HG02840 (cell line): ENCODE data around the gene MST1.

Experiments used
- ATAC-seq: cut with Tn5 transposase; IDR thresholded peaks from one replicate; pipeline ENCODE4 v1.9.1; 2021; ENCODE audit warnings: mild to moderate bottlenecking, moderate library complexity, moderate number of reproducible peaks; ENCODE audit not compliant: unreplicated experiment, low FRiP score

The MST1 gene

GRCh38 chr3:49718858-49719213 is 29.6 kb upstream of the MST1 start:
- no peak for ATAC-seq

GRCh38 chr3:49717959-49718857 is 28.9 kb upstream of the MST1 start:
- ATAC-seq: no peak

DNA sequence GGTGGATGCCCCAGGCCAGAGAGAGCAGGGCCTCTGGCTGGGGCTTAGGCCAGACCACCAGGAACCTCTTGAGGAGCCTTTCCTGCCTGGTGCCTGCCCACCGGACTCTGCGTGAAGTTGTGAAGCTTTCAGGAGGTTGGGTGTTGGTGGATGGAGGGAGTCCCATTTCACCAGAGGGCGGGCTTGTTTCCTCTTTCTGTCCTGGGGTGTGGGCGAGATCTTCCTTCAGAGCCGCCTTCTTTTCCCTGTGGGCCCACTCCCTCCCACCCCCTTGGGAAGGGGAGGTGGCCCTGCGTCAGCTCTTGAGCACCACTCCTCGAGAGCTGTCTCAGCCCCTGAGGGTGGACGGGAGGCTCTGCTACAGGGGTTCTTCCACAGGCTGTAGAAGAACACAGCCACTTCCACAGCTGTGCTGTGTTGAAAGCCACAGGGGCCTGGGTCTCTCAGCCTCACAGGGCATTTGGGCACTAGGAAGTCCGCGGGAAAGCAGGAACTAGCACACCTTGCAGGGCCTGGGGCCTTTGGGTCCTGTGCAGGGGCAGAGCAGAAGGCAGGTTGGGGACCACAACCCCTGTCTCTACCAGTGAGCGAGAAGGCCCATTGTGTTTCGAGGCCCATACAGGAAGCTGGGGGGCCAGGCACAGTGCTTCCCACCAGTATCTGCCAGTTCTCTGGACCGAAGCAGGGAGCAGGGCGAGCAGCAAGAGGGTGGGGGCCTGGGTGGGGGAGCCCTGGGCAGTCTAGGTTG is 28.1 kb upstream of the MST1 start:
- ATAC-seq: no peak

DNA sequence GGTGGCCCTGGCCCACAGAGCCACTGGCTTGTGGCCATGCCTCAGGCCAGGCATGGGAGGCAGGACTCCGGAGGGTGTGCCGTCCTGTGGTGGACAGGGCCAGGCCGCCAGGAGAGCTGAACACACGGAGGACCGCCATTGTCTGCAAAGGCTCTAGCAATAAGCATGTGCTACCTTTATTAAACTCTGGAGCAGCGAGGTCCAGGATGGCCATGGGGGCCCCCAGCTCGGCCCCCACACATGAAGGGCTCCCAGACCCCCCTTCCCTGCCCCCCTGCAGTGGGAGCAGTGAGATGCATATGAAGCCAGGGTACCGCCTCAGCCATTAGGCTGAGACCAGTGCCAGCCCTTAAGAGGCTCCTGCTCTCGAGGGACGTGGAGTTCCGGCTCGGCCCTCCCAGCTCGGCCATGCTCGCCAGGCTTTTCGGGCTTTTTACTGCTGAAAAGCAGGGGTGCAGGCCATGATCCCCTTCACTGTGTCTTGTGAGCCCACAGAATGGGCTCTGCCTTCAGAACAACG is 27.5 kb upstream of the MST1 start:
- no peak for ATAC-seq

DNA sequence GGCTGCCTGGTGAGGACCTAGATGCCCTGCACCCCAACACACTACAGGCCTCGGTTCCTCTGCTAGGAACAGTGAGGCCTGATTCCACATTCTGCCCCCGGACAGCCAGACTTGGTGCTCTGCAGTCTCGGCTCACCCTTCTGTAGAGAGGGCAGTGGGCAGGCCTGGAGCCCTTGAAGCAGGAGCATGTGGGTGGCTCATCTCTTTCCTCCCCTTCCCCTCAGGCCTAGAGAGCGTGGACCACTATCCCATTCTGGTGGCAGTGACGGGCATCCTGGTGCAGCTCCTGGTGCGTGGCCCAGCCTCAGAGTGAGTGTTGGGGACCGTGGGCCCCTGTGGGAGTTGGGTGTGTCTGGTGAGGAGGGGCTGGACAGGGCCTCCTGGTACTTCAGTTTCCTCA is 26.9 kb upstream of the MST1 start:
- ATAC-seq: no peak

DNA sequence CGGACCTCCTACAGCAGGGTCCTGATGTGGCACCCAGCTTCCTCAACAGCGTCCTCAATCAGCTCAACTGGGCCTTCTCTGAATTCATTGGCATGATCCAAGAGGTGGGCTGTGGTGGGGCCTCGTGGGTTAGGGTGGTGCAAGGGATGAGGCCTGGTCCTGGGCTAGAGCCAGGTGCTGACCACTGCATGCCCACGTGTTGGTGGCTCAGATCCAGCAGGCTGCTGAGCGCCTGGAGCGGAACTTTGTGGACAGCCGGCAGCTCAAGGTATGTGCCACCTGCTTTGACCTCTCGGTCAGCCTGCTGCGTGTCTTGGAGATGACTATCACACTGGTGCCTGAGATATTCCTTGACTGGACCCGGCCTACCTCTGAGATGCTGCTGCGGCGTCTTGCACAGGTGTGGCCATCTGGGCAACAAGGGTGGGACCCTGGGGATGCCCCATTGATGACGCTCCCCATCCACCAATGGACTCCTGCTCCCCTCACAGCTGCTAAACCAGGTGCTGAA is 26.4 kb upstream of the MST1 start:
- ATAC-seq: no peak

- no peak for ATAC-seq
Measured at GRCh38 chr3:49714728-49715550, 25.7 kb upstream of the MST1 start.

DNA sequence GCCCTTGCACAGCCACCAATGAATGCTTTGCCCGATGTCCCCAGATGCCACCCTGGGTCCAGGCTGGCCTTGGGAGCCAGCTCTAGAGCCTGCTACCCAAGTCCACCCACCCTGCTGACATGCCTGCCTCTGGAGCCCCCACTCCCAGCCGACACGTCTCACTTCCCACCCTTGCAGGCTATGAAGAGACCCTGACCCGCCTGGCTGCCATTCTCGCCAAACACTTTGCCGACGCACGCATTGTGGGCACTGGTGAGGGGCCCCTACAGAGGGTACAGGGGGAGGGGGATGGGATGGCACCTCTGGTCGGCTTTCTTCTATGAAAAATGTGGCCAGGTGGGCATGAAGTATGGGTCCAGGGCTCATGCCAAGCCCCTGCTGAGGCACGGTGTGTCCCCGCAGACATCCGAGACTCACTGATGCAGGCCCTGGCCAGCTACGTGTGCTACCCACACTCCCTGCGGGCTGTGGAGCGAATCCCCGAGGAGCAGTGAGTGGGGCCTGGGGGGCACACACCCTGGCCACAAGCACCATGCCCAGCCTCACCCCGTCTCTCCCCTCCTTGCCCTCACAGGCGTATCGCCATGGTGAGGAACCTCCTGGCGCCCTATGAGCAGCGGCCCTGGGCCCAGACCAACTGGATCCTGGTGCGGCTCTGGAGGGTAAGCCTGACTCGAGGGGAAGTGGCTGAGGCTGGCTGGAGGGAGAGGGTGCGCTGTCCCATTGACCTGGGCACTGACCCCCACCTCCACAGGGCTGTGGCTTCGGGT is 24.2 kb upstream of the MST1 start:
- no peak for ATAC-seq

DNA sequence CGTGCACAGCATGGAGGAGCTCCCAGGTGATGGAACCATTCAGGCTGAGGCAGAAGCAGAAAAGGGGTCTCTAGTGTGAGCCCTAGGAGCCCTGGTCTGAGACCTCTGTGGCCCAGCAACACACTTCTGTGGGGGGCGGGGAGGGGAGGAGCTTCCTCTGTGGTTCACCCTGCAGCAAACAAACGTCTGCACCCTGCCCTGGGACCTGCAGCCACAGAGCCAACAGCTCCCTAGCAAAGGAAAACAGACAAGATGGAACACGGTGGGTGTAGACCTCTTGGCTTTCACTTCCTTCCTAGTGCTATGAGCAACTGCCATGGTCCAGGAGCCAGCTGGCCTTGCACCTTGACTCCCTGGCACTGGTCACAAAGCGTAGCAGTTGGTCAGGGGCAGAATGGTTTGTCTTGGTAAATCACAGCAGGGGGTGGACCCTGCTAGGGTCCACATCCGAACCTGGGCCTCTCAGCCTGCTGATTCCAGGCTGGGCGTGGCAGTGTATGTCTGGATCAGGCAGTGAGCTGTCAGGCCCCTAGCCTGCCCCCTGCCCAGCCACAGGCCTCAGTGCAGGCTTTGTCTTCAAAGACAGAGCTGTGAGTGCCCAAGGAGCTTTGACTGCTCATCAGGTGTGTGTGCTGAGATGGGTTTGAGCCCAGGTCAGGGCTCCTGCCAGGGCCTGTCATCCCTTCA is 23.5 kb upstream of the MST1 start:
- no peak for ATAC-seq

DNA sequence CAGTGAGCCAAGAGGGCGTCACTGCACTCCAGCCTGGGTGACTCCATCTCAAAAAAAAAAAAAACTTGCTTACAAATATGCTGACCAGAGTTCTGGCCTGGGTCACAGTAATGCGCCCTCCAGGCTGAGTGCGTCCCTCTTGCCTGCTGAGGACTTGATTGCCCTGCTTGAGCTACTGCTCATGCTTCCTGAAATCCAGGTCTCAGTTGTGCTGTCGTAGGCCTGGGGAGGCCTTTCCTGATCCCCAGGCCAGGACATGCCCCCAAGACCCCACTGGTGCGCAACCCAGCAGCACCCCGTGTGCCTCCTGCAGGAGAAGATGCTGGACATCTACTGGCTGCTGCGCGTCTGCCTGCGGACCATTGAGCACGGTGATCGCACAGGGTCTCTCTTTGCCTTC is 22.9 kb upstream of the MST1 start:
- ATAC-seq: no peak

DNA sequence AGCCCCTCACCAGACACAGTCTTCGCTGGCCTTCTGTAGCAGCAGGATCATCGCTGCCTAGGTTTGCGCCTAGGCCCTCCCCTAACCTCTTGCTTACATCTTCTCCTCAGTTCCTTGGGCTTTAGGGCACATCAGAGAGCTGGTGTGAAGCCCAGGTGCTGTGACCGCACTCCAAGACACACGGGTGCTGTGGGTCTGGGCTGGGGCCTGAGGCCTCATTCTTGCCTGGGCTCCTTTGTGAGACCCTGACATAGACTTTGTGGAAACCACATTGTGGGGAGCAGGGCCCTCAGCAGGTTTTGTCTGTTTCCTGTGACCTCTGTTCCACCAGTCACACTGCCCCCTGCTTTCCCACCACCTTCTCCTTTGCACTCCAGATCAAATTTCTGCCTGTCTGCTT is 22.2 kb upstream of the MST1 start:
- ATAC-seq: no peak

DNA sequence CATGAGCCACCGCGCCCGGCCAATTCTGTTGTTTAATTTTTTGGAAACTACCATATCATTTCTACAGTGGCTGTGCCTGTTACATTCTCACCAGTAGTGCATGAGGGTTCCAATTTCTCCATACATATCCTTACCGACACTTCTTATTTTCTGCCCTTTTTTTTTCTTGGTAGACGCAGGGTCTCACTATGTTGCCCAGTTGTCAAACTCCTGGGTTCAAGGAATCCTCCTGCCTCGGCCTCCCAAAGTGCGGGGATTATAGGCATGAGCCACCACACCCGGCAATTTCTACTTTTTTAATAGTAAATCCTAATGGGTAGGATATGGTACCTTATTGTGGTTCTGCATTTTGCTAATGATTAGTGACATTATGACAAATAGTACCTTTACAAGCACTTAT is 20.6 kb upstream of the MST1 start:
- no peak for ATAC-seq

DNA sequence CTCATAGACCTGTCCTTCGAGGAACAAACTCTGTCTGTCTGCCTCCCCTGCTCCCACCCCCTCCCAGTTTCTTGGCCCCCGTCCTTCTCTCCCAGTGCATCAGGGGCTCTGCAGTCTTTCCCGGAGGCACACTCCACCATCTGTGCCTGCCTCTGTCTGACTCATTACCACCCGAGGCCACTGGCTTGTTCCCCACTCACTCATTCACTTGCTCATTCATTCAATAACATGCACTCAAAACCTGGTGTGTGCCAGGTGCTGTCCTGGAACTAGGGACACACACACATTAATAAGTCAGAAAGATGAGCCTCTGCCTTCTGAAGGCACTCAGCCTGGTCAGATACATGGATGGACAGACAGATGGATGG is 17.8 kb upstream of the MST1 start:
- ATAC-seq: no peak

GRCh38 chr3:49706456-49707112 is 17.3 kb upstream of the MST1 start:
- no peak for ATAC-seq

DNA sequence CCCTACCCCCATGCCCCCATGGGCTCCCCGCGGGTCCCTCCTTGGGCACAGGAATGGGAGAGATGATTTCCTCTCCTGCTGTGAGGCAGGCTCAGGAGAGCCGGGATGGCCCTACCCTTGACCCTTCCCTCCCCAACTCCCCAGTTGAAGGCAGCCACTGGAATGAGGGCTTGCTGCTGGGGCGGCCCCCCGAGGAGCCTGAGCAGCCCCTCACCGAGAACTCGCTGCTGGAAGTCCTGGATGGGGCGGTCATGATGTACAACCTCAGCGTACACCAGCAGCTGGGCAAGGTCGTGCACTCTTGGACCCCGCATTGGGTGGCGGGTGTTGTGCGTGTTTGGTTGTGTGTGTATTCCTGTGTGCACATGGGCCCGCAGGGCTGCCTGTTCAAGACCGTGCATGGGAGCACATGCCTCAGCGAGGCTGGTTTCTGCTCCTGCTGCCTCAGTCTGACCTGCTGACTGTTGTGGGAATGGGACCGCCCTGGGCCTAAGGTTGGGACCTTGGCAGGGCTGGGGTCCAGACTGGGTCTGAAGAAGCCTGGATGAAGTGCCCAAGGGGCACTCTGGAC is 16.2 kb upstream of the MST1 start:
- no peak for ATAC-seq

DNA sequence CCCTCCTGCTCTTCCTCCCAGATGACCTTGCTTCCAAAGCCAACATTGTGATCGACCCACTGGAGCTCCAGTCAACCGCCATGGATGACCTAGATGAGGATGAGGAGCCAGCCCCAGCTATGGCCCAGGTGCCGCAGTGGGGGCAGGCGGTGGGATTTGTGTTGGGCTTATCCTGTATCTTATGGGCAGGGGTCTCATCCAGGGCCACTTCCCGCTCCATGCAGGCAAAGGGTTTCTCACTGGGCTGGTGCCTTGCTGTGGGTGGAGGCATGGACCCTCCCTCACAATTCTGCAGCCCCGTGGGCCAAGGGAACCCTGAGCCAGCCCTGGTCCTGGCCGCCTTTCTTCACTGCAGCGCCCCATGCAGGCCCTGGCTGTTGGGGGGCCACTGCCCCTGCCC is 15.4 kb upstream of the MST1 start:
- no peak for ATAC-seq

DNA sequence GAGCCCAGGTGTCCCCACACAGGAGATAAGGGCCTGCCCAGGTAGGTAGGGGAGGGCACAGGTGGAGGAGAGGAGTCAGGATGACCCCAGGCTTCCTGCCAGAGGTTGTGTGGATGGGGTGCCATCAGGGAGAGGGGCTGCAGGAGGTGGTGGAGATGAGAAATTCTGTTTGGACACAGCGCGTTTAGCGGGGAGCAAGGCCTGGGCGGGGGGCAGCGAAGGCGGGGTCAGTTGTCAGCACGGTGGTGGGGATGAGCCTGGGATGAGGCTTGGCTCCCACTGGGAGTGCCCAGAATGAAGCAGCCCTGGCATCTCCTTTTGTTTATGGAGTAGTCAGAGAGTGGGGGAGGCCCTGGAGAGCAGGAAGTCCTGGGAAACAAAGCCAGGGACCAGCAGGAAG is 14.7 kb upstream of the MST1 start:
- no peak for ATAC-seq

GRCh38 chr3:49703443-49703927 is 14.2 kb upstream of the MST1 start:
- ATAC-seq: no peak
